Stomach (tissue), 4 donors: ENCODE data around the gene OSTM1.

Experiments
- CTCF ChIP-seq, 7 experiments: fragments of 450-650 bp in 4 of 7; fragments of 200-600 bp in 3 of 7; sonication (generic) in 3 of 7; IDR thresholded peaks; one replicate each; pipeline ENCODE4 v1.5.1; 2016 to 2019; ENCODE audit warnings: antibody characterized with exemption in 7 of 7, control low read depth in 2 of 7, mild to moderate bottlenecking in 1 of 7
- EP300 ChIP-seq: sonication (generic); formaldehyde crosslinking; IDR thresholded peaks from one replicate; pipeline ENCODE4 v1.6.1; 2017; ENCODE audit warnings: antibody characterized with exemption
- POLR2A ChIP-seq, 4 donors: fragments of 450-650 bp; IDR thresholded peaks; one replicate each; pipeline ENCODE4 v1.6.1; 2016; ENCODE audit warnings: antibody characterized with exemption in 4 of 4, control low read depth in 2 of 4, mild to moderate bottlenecking in 1 of 4, moderate library complexity in 1 of 4
- POLR2AphosphoS5 ChIP-seq, 3 donors: sonication (generic); formaldehyde crosslinking; IDR thresholded peaks; one replicate each; pipeline ENCODE4 v1.6.1; 2016; ENCODE audit warnings: antibody characterized with exemption in 3 of 3

DNA sequence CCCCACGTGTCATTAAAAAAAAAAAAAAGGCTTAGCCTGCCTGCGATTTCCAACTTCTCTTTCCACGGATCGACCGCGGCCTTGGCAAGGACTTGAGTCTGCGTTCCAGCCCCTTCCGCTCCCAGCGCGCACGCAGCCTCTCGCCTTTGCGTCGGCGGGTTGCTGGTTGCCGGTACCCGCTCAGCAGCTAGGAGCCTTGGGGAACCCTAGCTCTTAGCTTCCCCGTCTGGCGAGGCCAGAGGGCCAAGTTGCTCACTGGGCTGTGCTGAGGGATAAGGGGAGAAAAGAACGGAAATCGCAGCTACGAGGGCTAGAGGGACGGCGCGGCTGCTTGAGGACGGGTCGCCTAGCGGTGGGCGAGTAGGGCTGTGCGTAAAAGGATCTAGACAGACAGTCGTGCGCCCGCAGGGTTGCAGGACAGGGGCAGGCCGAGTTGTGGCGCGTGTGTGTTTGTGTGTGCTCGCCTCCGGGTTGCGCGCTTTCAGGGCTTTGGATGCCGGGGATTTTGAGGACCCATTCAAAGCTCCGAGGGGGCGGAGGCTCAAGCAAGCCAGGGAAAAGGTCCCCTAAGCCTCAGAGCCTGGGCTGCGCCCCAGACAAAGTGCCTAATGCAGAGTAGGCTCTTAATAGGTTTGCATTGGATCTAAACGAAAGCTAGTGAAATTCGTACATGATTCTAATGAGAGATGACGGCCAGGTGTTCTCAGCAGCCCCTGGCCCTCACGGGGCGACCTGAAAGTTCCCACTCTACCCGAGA, 40.5 kb upstream of the OSTM1 start:
- TF ChIP-seq CTCF (IDR thresholded peaks at IDR 0.05) (peak in 1 of 7 experiments; percentile 10), EP300 (no peak), POLR2AphosphoS5 (IDR thresholded peaks at IDR 0.05) (no peak), POLR2A (IDR thresholded peaks at IDR 0.05) (no peak)
